Muscle of leg (tissue), 11 donors: ENCODE results near the gene UBTD1. TPM values are rescaled to one million over a fixed set of nuclear protein-coding genes. Genes with fewer than 3 reads are reported as not detected.
A peak's percentile ranks its signal among the peaks of the same experiment; 100 is the strongest.

Experiments used
- DNase-seq: peaks from one replicate; pipeline ENCODE4 v3.0.0; 2013
- H3K27ac ChIP-seq: one replicate; pipeline ENCODE4 v1.5.1; 2013; ENCODE audit warnings: mild to moderate bottlenecking, low read length, control low read depth
- H3K27me3 ChIP-seq: one replicate; pipeline ENCODE4 v1.6.1; 2013; ENCODE audit warnings: low read length; ENCODE audit not compliant: control insufficient read depth, insufficient read depth
- H3K36me3 ChIP-seq: one replicate; pipeline ENCODE4 v1.6.1; 2013; ENCODE audit warnings: low read length; ENCODE audit not compliant: control insufficient read depth, insufficient read depth
- H3K4me1 ChIP-seq: one replicate; pipeline ENCODE4 v1.6.1; 2013; ENCODE audit warnings: low read length; ENCODE audit not compliant: control insufficient read depth, insufficient read depth
- H3K4me3 ChIP-seq: one replicate; pipeline ENCODE4 v1.5.1; 2013; ENCODE audit warnings: low read length, control low read depth
- H3K9me3 ChIP-seq: replicated peaks from 2 replicates; pipeline ENCODE4 v1.6.1; 2013; ENCODE audit warnings: low read depth, low read length; ENCODE audit not compliant: control insufficient read depth
- WGBS: methylation state at CpG from one replicate; pipeline ENCODE4 v1.1.5; 2013; ENCODE audit warnings: missing lambda C conversion rate; ENCODE audit not compliant: insufficient coverage; 5-methylcytosine and 5-hydroxymethylcytosine counted together
- polyA plus RNA-seq, 8 donors: library from polyadenylated mRNA; unstranded; fragments of 120-200 nt; gene quantifications; one replicate each; pipeline versions ENCODE4 v1.2.1 to v1.2.3, GENCODE V29; 2013; ENCODE audit warnings: inconsistent platforms in 1 of 8, low replicate concordance in 1 of 8; ENCODE audit not compliant: insufficient read length in 8 of 8, insufficient read depth in 1 of 8
- total RNA-seq: library from RNA; stranded (reverse); fragments of 120-200 nt; gene quantifications from one replicate; pipeline ENCODE4 v1.2.4, GENCODE V29; 2013

Gene UBTD1
- total and polyA plus RNA-seq, 9 donors, result 10.6 to 18.9 (median 14.1) TPM

- 100% methylated on average over 6 of the region's 8 CpGs for WGBS
- DNase-seq, result no peak
- H3K4me1 ChIP-seq, result peaks cover 7% of the 10 kb centered on the region
- H3K27ac ChIP-seq, result no peak overlapping the region
- H3K36me3 ChIP-seq, result no peaks in the 10 kb centered on the region
- no peaks in the 10 kb centered on the region for H3K27me3 ChIP-seq
- H3K4me3 ChIP-seq, result no peak overlapping the region
- H3K9me3 ChIP-seq, result no peaks in the 10 kb centered on the region
These were observed 10.5 kb downstream of the UBTD1 start for GRCh38 chr10:97509120-97509680.

DNA sequence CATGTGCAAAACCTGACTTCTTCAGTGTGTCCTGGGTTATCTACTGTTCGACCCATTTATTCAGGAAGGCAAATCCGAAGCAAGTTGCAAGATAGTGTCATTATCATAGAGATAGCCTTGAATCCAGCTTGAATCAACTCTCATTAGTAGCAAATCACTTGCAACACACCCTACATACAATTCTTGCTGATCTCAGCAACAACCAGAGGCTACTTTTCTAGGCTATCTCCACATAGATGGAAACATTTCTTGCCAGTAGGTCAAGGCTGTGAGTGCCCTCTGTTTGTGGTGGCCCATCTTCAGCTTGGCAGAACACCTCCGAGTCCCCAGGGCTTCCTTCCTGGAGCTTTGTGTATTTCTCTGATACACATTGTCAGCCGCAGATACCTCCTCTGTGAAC, 12.0 kb downstream of the UBTD1 start:
- 98% methylated on average over 4 of the region's 4 CpGs for WGBS
- H3K36me3 ChIP-seq, result no peaks in the 10 kb centered on the region
- H3K9me3 ChIP-seq, result no peaks in the 10 kb centered on the region
- H3K4me3 ChIP-seq, result no peak overlapping the region
- H3K4me1 ChIP-seq, result peaks cover 20% of the 10 kb centered on the region
- H3K27me3 ChIP-seq, result no peaks in the 10 kb centered on the region
- H3K27ac ChIP-seq, result no peak overlapping the region
- no peak for DNase-seq

GRCh38 chr10:97511711-97512440, 13.2 kb downstream of the UBTD1 start:
- peak; percentile 62 for DNase-seq
- no peak overlapping the region for H3K4me3 ChIP-seq
- H3K27ac ChIP-seq, result no peak overlapping the region
- no peaks in the 10 kb centered on the region for H3K27me3 ChIP-seq
- H3K36me3 ChIP-seq, result no peaks in the 10 kb centered on the region
- WGBS, result no CpG with 5 or more reads among the region's 3 CpGs
- H3K9me3 ChIP-seq, result no peaks in the 10 kb centered on the region
- H3K4me1 ChIP-seq, result peaks cover 30% of the 10 kb centered on the region

DNA sequence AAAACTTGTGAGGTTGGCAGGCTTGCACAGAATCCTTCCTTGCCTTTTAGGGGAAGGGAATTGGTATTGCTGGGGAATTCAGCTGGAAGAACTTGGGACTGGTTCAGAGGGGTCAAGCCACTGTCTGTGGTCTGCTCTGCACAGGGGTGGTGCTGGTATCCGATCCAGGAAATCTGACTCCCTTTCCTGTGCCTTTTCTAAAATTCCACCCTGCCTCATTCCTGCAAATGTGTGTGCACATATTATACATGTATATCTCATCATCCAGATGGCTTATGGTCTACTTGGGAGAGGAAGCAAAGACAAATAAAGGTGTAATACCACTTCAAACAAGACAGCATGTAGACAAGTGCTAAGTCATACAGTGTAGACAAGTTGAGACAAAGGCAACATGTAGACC, 14.3 kb downstream of the UBTD1 start:
- Histone ChIP-seq H3K4me1 (peaks cover 41% of the 10 kb centered on the region), H3K4me3 (no peak overlapping the region), H3K36me3 (no peaks in the 10 kb centered on the region), H3K9me3 (no peaks in the 10 kb centered on the region), H3K27ac (no peak overlapping the region), H3K27me3 (no peaks in the 10 kb centered on the region)
- no peak for DNase-seq
- no CpG with 5 or more reads among the region's 1 CpG for WGBS

DNA sequence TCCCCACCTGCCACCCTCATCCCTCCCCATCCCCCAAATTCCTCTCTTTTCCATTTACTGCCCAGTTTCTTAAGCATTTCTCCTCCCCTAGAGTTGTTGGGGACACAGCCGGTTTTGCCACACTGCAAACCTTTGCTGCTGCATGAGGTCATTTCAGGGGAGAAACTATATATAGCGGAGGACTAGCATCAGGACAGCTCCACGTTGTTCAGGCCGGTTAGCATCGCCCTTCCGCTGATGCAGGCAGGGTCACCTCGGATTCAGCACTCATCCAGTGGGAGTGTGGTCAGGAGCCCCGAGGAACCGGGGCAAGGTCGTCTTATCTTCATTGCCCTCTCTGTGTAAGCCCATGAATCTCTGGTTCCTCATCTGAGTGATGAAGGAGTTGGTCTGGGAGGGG, 15.6 kb downstream of the UBTD1 start:
- no peaks in the 10 kb centered on the region for H3K27me3 ChIP-seq
- H3K36me3 ChIP-seq, result no peaks in the 10 kb centered on the region
- no CpG with 5 or more reads among the region's 10 CpGs for WGBS
- peaks cover 54% of the 10 kb centered on the region for H3K4me1 ChIP-seq
- no peak overlapping the region for H3K27ac ChIP-seq
- no peaks in the 10 kb centered on the region for H3K9me3 ChIP-seq
- DNase-seq, result no peak
- no peak overlapping the region for H3K4me3 ChIP-seq

DNA sequence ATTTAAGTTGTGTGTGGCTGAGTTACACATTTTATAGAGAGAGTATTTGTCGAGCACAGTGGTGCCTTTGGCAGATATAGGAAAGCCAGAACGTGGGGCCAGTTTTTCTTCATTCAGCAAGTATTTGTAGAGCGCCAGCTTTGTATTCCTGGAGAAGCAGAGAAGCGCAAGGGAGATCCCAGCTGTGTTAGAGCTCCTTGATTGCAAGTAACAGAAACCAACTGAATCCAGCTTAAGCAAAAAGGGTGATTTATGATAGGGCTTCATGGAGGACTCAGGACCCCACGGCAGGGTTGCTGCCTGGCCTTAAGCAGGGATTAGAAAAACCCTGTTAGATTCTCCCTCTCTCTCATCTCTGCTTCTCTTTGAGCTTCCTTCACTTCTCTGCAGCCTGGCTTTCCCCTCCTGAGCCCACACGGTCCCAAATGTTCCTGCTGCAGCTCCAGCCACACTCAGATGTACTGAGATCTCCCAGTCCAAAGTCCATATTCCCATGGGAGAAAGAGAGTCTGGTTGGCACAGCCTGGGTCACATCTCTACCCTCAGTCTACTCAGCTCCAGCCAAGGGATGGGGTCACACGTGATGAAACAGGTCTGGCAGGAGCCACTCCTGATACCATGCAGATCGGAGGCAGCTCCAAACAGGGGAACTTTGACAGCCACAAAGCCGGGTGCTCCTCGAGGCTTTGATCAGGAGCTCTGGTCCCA, 16.7 kb downstream of the UBTD1 start:
- peak; percentile 77 for DNase-seq
- Histone ChIP-seq H3K36me3 (no peaks in the 10 kb centered on the region), H3K9me3 (no peaks in the 10 kb centered on the region), H3K4me1 (peaks cover 64% of the 10 kb centered on the region), H3K4me3 (no peak overlapping the region), H3K27me3 (no peaks in the 10 kb centered on the region), H3K27ac (peak overlapping the region; percentile 23)
- 57% methylated on average over 8 of the region's 10 CpGs for WGBS

DNA sequence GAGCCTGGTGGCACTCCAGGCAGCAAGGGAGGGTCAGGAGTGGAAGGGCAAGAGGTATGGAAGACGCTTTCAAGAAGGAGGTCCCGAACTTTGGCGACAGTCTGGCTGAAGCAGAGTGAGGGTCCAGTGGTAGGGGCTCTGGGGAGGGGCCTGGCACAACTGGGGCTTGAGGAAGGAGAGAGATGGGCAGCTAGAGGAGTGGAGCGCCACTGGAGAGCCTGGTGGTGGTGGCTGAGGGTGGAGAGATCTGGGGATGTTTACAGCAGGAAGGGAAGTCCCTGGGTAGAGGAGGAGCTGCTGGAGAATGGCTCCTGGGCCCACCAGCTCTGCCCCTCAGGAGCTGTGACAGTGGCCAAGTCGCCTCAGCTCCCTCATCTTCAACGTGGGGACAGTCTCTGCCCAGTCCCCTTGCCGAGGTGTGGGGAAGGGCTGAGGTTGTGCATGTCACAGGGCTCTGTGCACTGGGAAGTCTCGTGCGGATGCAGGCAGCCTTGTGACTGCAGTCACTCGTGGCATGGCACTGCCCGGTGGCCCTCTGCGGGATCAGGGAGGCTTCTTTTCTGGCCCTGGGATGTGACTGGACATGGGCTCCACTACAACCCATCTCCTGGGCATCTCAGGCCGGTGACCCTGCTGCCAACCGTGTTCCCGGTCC, 18.5 kb downstream of the UBTD1 start:
- 88% methylated on average over 11 of the region's 15 CpGs for WGBS
- peaks cover 79% of the 10 kb centered on the region for H3K4me1 ChIP-seq

GRCh38 chr10:97517778-97518300, 19.1 kb downstream of the UBTD1 start:
- peak overlapping the region; percentile 77 for H3K27ac ChIP-seq
- no peaks in the 10 kb centered on the region for H3K36me3 ChIP-seq
- H3K27me3 ChIP-seq, result no peaks in the 10 kb centered on the region
- peaks cover 82% of the 10 kb centered on the region for H3K4me1 ChIP-seq
- 42% methylated on average over 3 of the region's 6 CpGs for WGBS
- H3K4me3 ChIP-seq, result no peak overlapping the region
- H3K9me3 ChIP-seq, result no peaks in the 10 kb centered on the region
- no peak for DNase-seq

More for the DNA sequence above, 18.5 kb downstream of the UBTD1 start:
- H3K4me3 ChIP-seq, result no peak overlapping the region
- H3K9me3 ChIP-seq, result no peaks in the 10 kb centered on the region
- no peaks in the 10 kb centered on the region for H3K36me3 ChIP-seq
- no peaks in the 10 kb centered on the region for H3K27me3 ChIP-seq
- H3K27ac ChIP-seq, result peak overlapping the region; percentile 77
- no peak for DNase-seq

- Histone ChIP-seq H3K36me3 (no peaks in the 10 kb centered on the region), H3K27me3 (peaks cover 2% of the 10 kb centered on the region), H3K27ac (peak overlapping the region; percentile 77), H3K4me1 (peaks cover 84% of the 10 kb centered on the region), H3K9me3 (no peaks in the 10 kb centered on the region), H3K4me3 (no peak overlapping the region)
- WGBS, result 14% methylated on average over 7 of the region's 10 CpGs
- peak; percentile 93 for DNase-seq
These were observed 19.7 kb downstream of the UBTD1 start for GRCh38 chr10:97518301-97519043.
